LNCaP clone FGC (cell line): Measurements from ENCODE around the gene HAPLN1.

Experiments
- DNase-seq: peaks from one replicate; pipeline ENCODE4 v3.0.0-alpha.2; 2011; ENCODE audit warnings: low read depth
- H3K4me3 ChIP-seq: 2 replicates; pipeline ENCODE4 v1.5.1; 2011; ENCODE audit warnings: mild to moderate bottlenecking, low read depth, low read length, control low read depth
- CTCF ChIP-seq: IDR thresholded peaks from 2 replicates; pipeline ENCODE4 v1.5.1; 2012; ENCODE audit warnings: mild to moderate bottlenecking; ENCODE audit not compliant: control insufficient read depth, insufficient read depth; ENCODE audit errors: extremely low read depth

HAPLN1 gene

GRCh38 chr5:83720836-83721537 lies at the start of gene HAPLN1:
HAPLN1 (minus strand) TSS chr5:83720855; CDS start chr5:83673523, 47,332 bp downstream.
- no peak within 1 kb of the TSS for H3K4me3 ChIP-seq
- no peak for DNase-seq
- TF ChIP-seq CTCF = no peak

- no peak overlapping the region for H3K4me3 ChIP-seq
- DNase-seq = no peak
- no peak for TF ChIP-seq CTCF
Measured at GRCh38 chr5:83767409-83767992, 46.8 kb upstream of the HAPLN1 start.

GRCh38 chr5:83764101-83764500 lies 43.4 kb upstream of the HAPLN1 start:
- no peak for TF ChIP-seq CTCF
- no peak for DNase-seq
- no peak overlapping the region for H3K4me3 ChIP-seq

GRCh38 chr5:83760579-83760978 lies 39.9 kb upstream of the HAPLN1 start:
- TF ChIP-seq CTCF = no peak
- no peak overlapping the region for H3K4me3 ChIP-seq
- no peak for DNase-seq

GRCh38 chr5:83752700-83753099 lies 32.0 kb upstream of the HAPLN1 start:
- H3K4me3 ChIP-seq = no peak overlapping the region
- TF ChIP-seq CTCF = no peak
- no peak for DNase-seq

GRCh38 chr5:83751201-83751600 lies 30.5 kb upstream of the HAPLN1 start:
- no peak for DNase-seq
- TF ChIP-seq CTCF = no peak
- H3K4me3 ChIP-seq = no peak overlapping the region

- DNase-seq = no peak
- no peak for TF ChIP-seq CTCF
- no peak overlapping the region for H3K4me3 ChIP-seq
Measured at GRCh38 chr5:83750749-83751148, 30.1 kb upstream of the HAPLN1 start.
